ENCODE data around the gene ITGAV. TPM values are rescaled to one million over a fixed set of nuclear protein-coding genes. Genes with fewer than 3 reads are reported as not detected.
A peak's percentile ranks its signal among the peaks of the same experiment; 100 is the strongest.
"Not testable (repeated sequence)": the region's sequence is repeated elsewhere in the genome, so short reads cannot be mapped to it uniquely, and the experiment has no call there.

ITGAV gene
- polyA plus RNA-seq (ENCODE audit: insufficient read length), result 73.4 TPM
- long read RNA-seq, donor 1, full-length matches to known transcripts, result 4 of 12 reads
- long read RNA-seq, donor 1, partial matches to known transcripts, result 8 of 12 reads
- long read RNA-seq, donor 1, other reads (novel, unspliced or antisense), result 0 of 12 reads
- long read RNA-seq, donor 2, full-length matches to known transcripts, result 6 of 35 reads
- long read RNA-seq, donor 2, partial matches to known transcripts, result 29 of 35 reads
- long read RNA-seq, donor 2, other reads (novel, unspliced or antisense), result 0 of 35 reads
- long read RNA-seq, donor 3, full-length matches to known transcripts, result 3 of 29 reads
- long read RNA-seq, donor 3, partial matches to known transcripts, result 26 of 29 reads
- long read RNA-seq, donor 3, other reads (novel, unspliced or antisense), result 0 of 29 reads
- long read RNA-seq, donor 4, result 0 reads
- long read RNA-seq, donor 5, full-length matches to known transcripts, result 5 of 5 reads
- long read RNA-seq, donor 5, partial matches to known transcripts, result 0 of 5 reads
- long read RNA-seq, donor 5, other reads (novel, unspliced or antisense), result 0 of 5 reads
- long read RNA-seq, donor 6, full-length matches to known transcripts, result 3 of 3 reads
- long read RNA-seq, donor 6, partial matches to known transcripts, result 0 of 3 reads
- long read RNA-seq, donor 6, other reads (novel, unspliced or antisense), result 0 of 3 reads
- long read RNA-seq, donor 7, full-length matches to known transcripts, result 6 of 6 reads
- long read RNA-seq, donor 7, partial matches to known transcripts, result 0 of 6 reads
- long read RNA-seq, donor 7, other reads (novel, unspliced or antisense), result 0 of 6 reads
- long read RNA-seq, donor 8, full-length matches to known transcripts, result 2 of 18 reads
- long read RNA-seq, donor 8, partial matches to known transcripts, result 16 of 18 reads
- long read RNA-seq, donor 8, other reads (novel, unspliced or antisense), result 0 of 18 reads

DNA sequence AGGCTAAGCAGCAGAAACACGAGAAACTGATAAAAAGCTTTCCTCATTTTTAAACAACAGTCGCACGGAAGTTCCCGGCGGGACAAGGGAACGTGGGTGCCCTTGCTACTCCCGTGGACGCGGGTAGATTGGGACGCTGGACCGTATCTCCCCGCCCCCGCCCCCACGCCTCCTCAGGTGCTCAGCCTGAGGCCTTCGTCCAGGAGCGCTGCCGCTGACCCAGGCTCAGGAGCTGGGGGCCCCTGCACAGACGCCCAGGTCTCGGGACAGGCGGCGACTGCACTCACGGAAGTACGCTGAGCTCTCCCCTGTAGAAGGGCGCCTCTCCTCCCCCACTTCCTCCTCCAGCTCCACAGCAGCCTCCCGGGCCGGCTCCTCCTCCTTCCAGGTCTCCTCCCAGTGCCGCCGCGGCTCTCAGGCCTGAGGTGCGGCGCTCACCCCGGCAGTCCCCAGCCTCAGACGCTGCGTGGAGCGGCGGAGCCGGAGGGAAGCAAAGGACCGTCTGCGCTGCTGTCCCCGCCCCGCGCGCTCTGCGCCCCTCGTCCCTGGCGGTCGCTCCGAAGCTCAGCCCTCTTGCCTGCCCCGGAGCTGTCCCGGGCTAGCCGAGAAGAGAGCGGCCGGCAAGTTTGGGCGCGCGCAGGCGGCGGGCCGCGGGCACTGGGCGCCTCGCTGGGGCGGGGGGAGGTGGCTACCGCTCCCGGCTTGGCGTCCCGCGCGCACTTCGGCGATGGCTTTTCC, at the start of gene ITGAV:
ITGAV (plus strand) TSS at position 445 of the 738 bp plus-strand sequence; CDS start at position 728, 283 bp downstream.
- peak; percentile 88 for DNase-seq

DNA sequence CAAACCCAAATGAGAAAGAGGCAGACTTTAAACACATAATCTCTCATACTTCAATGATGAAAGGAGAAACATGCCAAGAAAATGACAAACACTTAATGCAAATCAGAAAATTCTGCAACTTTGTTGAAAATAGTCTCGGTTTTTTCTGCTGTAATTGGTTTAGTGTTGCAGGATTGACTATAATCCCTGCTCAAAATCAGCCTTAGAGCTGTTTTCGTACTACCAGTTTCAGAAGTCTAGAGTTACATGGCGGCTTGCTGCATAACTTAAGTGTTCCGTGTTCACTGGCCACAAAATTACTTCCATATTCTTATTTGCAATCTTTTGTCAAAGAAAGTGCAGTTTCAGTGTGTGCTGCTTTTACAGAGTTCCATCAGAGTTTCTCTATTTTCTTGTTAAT, 48.9 kb upstream of the ITGAV start:
- DNase-seq, result no peak

DNA sequence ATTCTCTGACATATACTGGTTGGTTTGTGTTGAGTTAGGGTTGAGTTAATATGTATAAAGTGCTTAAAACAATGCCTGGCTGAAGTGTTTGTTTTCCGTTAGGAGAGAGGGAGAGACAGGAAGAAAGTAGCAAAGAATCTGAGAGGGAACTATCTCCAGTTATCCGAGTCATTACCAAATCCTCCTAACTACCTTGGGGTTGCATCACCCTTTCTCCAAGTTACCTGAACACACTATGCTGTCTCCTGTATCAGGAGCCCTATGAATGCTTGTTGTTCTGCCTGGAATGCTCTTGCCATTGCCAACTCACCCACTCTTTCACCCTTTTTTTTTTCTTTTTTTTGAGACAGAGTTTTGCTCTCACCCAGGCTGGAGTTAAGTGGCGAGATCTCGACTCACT, 47.9 kb upstream of the ITGAV start:
- no peak for DNase-seq

- DNase-seq, result no peak
These were observed 46.2 kb upstream of the ITGAV start for GRCh38 chr2:186543561-186544131.

- peak; percentile 12 for DNase-seq
These were observed 45.6 kb upstream of the ITGAV start for GRCh38 chr2:186544255-186544675.

GRCh38 chr2:186546846-186547245, 43.0 kb upstream of the ITGAV start:
- DNase-seq, result no peak

DNA sequence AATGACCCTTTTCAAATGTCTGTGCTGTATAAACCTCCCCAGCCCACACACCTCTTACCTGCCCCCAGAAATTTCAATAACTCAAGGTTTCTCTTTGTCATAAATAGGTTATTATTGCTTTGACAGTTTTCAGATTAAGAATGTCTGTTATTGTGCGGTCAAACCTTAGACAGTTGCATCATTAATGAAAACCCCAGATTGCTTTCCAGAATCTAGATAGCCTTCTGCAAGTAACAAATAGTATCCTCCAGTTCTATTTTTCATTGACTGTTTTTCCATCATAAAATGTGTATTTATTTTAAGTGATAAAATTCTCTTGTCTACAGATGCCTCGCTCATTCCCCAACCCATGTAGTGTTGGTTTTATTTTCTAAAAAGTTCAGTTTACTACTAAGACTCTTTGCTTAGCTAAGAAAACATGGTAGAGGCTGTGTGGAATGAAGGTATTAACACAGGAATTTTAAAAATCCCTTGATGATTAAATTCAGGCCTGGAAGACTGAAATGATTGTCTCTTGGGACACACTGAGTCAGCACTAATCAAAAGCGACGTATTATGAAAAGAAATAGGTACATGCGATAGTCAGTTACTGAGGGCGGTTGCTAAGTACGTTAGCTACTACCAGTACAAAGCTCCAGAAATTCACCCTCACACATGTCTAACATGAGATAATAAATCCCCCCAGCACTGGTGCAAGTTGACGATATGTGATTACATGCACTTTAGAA, 38.4 kb upstream of the ITGAV start:
- DNase-seq, result no peak

GRCh38 chr2:186554429-186554828, 35.4 kb upstream of the ITGAV start:
- no peak for DNase-seq

DNA sequence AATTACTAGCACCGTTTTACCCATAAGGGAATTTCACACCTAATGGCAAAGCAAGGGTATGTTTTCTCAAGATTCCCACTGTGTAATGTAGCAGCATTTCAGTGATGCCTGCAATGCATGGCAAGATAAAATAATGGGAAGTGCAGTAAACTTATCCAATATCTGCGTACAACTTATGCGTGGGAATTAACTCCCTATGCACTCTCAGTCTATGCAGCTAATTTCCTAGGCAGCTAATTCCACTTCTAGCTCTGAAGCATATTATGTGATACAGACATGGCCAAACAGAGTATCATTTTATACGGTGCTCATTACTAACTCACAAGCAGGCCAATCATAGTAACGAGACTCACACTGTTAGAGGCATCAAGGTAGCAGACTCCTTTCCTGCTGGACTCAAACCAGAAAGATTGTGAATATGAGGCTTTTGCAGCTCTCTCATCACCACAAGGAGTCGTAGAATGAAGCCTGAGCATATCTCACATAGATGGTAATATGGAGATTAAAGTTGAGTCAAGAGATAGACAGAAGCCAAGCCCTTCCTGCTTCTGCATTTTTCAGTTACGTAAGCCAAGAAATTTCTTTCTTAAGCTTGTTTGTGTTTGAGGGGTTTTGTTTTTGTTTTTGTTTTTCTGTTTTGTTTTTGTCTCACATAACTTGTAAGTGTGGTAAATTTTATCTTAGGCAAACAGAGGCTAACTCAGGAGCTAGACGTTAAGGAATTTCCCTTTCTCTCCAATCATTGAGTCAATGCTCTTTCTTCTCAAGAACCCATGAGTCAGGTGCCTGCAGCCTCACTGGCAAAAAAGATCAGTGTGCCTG, 34.8 kb upstream of the ITGAV start:
- no peak for DNase-seq

GRCh38 chr2:186558512-186559276, 31.2 kb upstream of the ITGAV start:
- DNase-seq, result no peak

DNA sequence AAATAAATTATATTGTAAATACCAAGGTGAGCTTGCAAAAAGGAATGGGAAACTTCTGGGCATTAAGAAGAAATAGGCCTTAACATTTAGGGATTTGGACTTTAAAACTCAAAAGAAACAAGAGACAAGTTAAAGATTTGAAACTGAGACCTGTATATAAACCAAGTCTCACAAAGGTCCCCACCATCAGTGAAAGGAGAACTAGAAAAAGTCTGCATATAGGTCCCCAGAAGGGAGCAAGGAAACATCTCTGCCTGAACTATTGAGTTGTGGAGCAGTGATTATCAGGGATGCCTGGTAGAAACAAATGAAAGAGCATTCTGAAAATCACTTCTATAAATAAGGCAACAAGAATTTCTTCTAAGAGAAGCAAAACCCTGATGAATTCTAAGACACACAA, 30.5 kb upstream of the ITGAV start:
- no peak for DNase-seq

- DNase-seq, result no peak
These were observed 30.0 kb upstream of the ITGAV start for GRCh38 chr2:186559848-186560247.

DNA sequence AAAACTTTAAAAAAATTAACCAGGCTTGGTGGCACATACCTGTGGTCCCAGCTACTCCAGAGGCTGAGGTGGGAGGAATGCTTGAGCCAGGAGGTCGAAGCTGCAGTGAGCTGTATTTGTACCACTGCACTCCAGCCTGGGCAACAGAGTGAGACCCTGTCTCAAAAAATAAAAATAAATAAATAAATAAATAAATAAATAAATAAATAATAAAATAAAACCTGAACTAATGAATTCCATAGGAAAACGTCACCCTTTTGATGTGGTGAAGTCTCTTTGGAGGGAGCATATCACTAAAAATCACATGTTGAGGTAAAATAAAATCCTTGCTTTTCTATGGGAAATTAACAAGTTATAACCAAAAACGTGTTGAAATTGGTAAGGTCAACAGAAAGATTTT, 29.6 kb upstream of the ITGAV start:
- no peak for DNase-seq

DNA sequence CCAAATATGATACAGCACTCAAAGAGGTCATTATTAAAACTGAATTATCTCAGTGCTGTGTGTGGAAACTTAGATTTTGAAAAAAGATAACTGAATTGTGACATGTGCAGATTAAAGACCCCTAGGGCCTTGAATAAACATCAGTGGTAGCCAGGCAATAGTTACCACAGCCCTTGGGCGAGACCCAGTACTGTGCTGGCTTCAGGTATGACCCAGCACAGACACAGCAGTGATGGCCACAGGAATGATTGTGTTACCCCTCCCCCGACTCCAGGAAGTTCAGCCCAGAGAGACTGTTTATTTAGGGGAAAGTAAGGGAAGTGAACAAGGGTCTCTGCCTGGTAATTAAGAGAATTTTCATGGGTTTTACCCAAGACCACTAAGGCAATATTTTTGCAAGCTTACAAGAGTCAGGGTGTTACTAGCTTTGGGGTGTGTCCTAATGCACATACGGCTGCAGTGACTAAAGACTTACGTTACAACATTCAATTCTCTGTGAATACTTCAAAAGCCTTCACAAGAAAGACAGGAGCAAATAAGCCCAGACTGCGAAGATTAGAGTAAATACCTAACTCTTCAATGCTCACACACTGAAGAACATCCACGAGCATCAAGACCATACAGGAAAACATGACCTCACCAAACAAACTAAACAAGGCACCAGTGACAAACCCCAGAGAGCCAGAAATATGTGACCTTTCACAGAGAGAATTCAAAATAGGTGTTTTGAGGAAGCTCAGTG, 28.2 kb upstream of the ITGAV start:
- no peak for DNase-seq

- no peak for DNase-seq
These were observed 27.7 kb upstream of the ITGAV start for GRCh38 chr2:186562209-186562578.

GRCh38 chr2:186568600-186568999, 21.3 kb upstream of the ITGAV start:
- not testable (repeated sequence) for DNase-seq

GRCh38 chr2:186569127-186569526, 20.7 kb upstream of the ITGAV start:
- DNase-seq, result not testable (repeated sequence)

DNA sequence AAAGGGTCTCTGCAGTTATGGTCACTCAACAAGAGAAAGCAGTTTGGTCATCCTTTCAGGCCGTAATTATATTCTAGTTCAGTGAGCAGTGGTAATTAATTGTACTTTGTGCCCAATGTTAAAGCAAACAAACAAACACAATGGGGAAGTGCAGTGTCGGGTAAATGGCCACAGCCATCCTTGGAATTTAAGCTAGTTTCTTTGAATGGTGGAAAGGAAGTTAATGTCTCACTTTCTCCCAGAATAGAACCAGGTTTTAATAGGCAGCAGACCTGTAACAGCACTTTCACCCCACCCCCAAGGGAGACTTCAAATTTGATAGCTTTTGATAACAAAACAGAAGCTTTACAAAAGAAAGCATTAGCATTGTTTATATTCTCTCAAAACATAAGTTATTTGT, 20.0 kb upstream of the ITGAV start:
- DNase-seq, result peak; percentile 30

DNA sequence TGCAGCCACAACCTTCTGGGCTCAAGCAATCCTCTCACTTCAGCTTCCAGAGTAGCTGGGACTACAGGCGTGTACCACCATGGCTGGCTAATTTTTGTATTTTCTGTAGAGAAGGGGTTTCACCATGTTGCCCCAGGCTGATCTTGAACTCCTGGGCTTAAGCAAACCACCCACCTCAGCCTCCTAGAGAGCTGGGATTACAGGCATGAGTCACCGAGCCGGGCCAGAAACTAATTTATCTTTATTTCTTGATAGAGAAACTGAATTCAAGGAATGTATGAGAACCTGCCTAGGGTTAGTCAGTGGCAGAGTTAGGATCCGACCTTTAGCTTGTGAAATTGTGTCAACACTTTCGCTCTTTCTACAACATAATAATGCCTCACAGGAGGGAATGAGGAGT, 19.3 kb upstream of the ITGAV start:
- DNase-seq, result no peak

Measured in left kidney (tissue), 8 donors.